HepG2 (cell line): ENCODE results near the gene CAPN15. TPM values are rescaled to one million over a fixed set of nuclear protein-coding genes. Genes with fewer than 3 reads are reported as not detected.
A peak's percentile ranks its signal among the peaks of the same experiment; 100 is the strongest.

Experiments used
- ELF1 ChIP-seq: sonication (generic); formaldehyde crosslinking; IDR thresholded peaks from 2 replicates; pipeline ENCODE4 v1.4.0; 2020; ENCODE audit warnings: missing genetic modification reagents
- GTF2F1 ChIP-seq: fragments of 150-350 bp; IDR thresholded peaks from 2 replicates; pipeline ENCODE4 v1.6.1; 2014; ENCODE audit warnings: low read length
- MAF1 ChIP-seq: sonication (generic); formaldehyde crosslinking; IDR thresholded peaks from 2 replicates; pipeline ENCODE4 v1.5.0; 2020; ENCODE audit warnings: missing genetic modification reagents, borderline replicate concordance
- PPARG ChIP-seq: conservative IDR thresholded peaks from 2 replicates; pipeline ENCODE4 v1.6.1; 2016; ENCODE audit warnings: missing biosample characterization, missing genetic modification reagents
- SIN3A ChIP-seq: IDR thresholded peaks from 2 replicates; pipeline ENCODE4 v1.6.1; 2011; ENCODE audit warnings: low read depth, mild to moderate bottlenecking, control low read depth, low read length, borderline replicate concordance
- TAF1 ChIP-seq: sonication (generic); formaldehyde crosslinking; IDR thresholded peaks from 2 replicates; pipeline ENCODE4 v1.4.0; 2020; ENCODE audit warnings: missing genetic modification reagents
- THAP11 ChIP-seq: IDR thresholded peaks from 2 replicates; pipeline ENCODE4 v1.6.1; 2016; ENCODE audit warnings: missing biosample characterization, missing genetic modification reagents
- ZNF143 ChIP-seq: sonication (generic); formaldehyde crosslinking; IDR thresholded peaks from 2 replicates; pipeline ENCODE4 v1.4.0; 2020; ENCODE audit warnings: missing genetic modification reagents
- ZNF180 ChIP-seq: sonication (generic); formaldehyde crosslinking; IDR thresholded peaks from 2 replicates; pipeline ENCODE4 v1.4.0; 2020; ENCODE audit warnings: low read depth, missing genetic modification reagents, borderline replicate concordance
- ZNF496 ChIP-seq: sonication (generic); formaldehyde crosslinking; IDR thresholded peaks from 2 replicates; pipeline ENCODE4 v1.8.1; 2023; ENCODE audit warnings: mild to moderate bottlenecking, moderate library complexity, missing genetic modification reagents; ENCODE audit not compliant: insufficient replicate concordance
- ZNF841 ChIP-seq: sonication (generic); formaldehyde crosslinking; IDR thresholded peaks from 2 replicates; pipeline ENCODE4 v1.8.1; 2023; ENCODE audit warnings: missing genetic modification reagents, borderline replicate concordance
- polyA plus RNA-seq, 8 experiments: library from polyadenylated mRNA; depleted of rRNA in 3 of 8; stranded (reverse) in 7 of 8; unstranded in 1 of 8; fragments of >200 nt; fragmentation: Illumina TruSeq in 4 of 8; extraction: Trizol in 4 of 8; gene quantifications; 2 replicates each; pipeline versions ENCODE4 v1.2.1 to v1.2.3, GENCODE V29; 2011 to 2016; ENCODE audit warnings: low read depth in 4 of 8, missing spikeins in 1 of 8, mixed read lengths in 1 of 8; ENCODE audit not compliant: insufficient read depth in 1 of 8
- total RNA-seq, 5 experiments: library from RNA; depleted of rRNA; stranded (reverse); fragments of >200 nt; fragmentation: Illumina TruSeq; extraction: Trizol; gene quantifications; 2 replicates each; pipeline ENCODE4 v1.2.3, GENCODE V29; 2016; ENCODE audit warnings: low read depth in 1 of 5
- TF ChIP-seq, protein P1 (sequence below): sonication (generic); formaldehyde crosslinking; conservative IDR thresholded peaks from 2 replicates; pipeline ENCODE4 v1.8.0; 2022; ENCODE audit warnings: mild to moderate bottlenecking, moderate library complexity, missing genetic modification reagents
- TF ChIP-seq, protein P2 (sequence below): IDR thresholded peaks from 2 replicates; pipeline ENCODE4 v1.6.1; 2018; ENCODE audit warnings: missing genetic modification reagents, mild to moderate bottlenecking, missing compliant biosample characterization
- TF ChIP-seq, protein P3 (sequence below): IDR thresholded peaks from 2 replicates; pipeline ENCODE4 v1.6.1; 2012; ENCODE audit warnings: inconsistent platforms
- TF ChIP-seq, protein P4 (sequence below): IDR thresholded peaks from 2 replicates; pipeline ENCODE4 v1.6.1; 2012; ENCODE audit warnings: low read depth, low read length, improper control_type of control experiment
- TF ChIP-seq, protein P5 (sequence below): sonication (generic); formaldehyde crosslinking; IDR thresholded peaks from 2 replicates; pipeline ENCODE4 v1.5.1; 2020; ENCODE audit warnings: missing genetic modification reagents, mild to moderate bottlenecking, borderline replicate concordance
- TF ChIP-seq, protein P6 (sequence below): fragments of 450-650 bp; IDR thresholded peaks from 2 replicates; pipeline ENCODE4 v1.6.1; 2016
- TF ChIP-seq, protein P7 (sequence below): sonication (generic); formaldehyde crosslinking; IDR thresholded peaks from 2 replicates; pipeline ENCODE4 v1.5.1; 2020; ENCODE audit warnings: mild to moderate bottlenecking, moderate library complexity, missing genetic modification reagents

Gene CAPN15
- total and polyA plus RNA-seq, 2 of the 13 experiments (the other 11 are each of a cell fraction or from before 2014, with no cell fraction given), result 14.9 to 24.5 TPM

DNA sequence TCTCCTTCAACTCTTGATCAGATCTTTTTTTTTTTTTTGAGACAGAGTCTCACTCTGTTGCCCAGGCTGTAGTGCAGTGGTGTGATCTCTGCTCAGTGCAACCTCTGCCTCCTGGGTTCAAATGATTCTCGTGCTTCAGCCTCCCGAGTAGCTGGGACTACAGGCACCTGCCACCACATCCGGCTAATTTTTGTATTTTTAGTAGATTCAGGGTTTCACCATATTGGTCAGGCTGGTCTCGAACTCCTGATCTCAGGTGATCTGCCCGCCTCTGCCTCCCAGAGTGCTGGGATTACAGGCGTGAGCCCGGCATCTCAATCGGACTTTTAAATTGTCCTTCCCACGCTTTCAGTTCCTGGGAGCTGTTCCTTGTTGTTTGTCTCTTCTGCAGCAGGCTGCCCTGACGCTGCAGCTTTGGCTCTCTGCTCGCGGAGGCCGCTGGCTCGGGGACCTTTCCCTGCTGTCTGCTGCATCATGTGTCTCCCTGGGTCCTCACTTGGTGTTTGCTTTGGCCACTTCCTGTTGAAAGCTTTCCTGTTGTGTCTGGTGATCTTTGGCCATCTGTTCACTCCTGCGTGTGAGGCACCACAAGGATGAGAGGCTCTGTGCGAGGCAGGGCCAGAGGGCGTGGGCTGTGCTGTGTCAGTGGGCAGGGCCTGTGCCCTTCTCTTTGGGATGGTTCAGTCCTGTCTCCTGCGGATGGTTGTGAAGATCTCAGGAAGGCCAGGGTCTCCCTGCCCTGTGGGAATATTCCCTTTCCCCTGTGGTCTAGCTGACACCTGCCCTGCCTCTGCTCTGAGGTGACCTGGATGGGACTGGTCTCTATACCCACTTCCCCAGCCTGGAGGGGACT is 18.4 kb upstream of the CAPN15 start (continued):
- TF ChIP-seq, protein P1, sequence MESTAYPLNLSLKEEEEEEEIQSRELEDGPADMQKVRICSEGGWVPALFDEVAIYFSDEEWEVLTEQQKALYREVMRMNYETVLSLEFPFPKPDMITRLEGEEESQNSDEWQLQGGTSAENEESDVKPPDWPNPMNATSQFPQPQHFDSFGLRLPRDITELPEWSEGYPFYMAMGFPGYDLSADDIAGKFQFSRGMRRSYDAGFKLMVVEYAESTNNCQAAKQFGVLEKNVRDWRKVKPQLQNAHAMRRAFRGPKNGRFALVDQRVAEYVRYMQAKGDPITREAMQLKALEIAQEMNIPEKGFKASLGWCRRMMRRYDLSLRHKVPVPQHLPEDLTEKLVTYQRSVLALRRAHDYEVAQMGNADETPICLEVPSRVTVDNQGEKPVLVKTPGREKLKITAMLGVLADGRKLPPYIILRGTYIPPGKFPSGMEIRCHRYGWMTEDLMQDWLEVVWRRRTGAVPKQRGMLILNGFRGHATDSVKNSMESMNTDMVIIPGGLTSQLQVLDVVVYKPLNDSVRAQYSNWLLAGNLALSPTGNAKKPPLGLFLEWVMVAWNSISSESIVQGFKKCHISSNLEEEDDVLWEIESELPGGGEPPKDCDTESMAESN (CRISPR knock-in tag), result peak; percentile 100
- TF ChIP-seq, protein P2, sequence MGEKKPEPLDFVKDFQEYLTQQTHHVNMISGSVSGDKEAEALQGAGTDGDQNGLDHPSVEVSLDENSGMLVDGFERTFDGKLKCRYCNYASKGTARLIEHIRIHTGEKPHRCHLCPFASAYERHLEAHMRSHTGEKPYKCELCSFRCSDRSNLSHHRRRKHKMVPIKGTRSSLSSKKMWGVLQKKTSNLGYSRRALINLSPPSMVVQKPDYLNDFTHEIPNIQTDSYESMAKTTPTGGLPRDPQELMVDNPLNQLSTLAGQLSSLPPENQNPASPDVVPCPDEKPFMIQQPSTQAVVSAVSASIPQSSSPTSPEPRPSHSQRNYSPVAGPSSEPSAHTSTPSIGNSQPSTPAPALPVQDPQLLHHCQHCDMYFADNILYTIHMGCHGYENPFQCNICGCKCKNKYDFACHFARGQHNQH (CRISPR knock-in tag), result peak; percentile 98
- TF ChIP-seq THAP11 (CRISPR knock-in tag) (peak; percentile 87), SIN3A (peak; percentile 69; the same call in 1 of the 2 replicates), PPARG (CRISPR knock-in tag) (peak; percentile 79; the same call in 1 of the 2 replicates), ELF1 (CRISPR knock-in tag) (peak; percentile 92), ZNF180 (CRISPR knock-in tag) (no peak), GTF2F1 (no peak), TAF1 (peak; percentile 58; the same call in 1 of the 2 replicates), ZNF841 (CRISPR knock-in tag) (no peak), MAF1 (CRISPR knock-in tag) (no peak), ZNF496 (CRISPR knock-in tag) (no peak), ZNF143 (CRISPR knock-in tag) (peak; percentile 69)
- TF ChIP-seq, protein P3, sequence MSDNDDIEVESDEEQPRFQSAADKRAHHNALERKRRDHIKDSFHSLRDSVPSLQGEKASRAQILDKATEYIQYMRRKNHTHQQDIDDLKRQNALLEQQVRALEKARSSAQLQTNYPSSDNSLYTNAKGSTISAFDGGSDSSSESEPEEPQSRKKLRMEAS, result peak; percentile 93
- TF ChIP-seq, protein P4, sequence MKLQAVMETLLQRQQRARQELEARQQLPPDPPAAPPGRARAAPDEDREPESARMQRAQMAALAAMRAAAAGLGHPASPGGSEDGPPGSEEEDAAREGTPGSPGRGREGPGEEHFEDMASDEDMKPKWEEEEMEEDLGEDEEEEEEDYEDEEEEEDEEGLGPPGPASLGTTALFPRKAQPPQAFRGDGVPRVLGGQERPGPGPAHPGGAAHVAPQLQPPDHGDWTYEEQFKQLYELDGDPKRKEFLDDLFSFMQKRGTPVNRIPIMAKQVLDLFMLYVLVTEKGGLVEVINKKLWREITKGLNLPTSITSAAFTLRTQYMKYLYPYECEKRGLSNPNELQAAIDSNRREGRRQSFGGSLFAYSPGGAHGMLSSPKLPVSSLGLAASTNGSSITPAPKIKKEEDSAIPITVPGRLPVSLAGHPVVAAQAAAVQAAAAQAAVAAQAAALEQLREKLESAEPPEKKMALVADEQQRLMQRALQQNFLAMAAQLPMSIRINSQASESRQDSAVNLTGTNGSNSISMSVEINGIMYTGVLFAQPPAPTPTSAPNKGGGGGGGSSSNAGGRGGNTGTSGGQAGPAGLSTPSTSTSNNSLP, result no peak
- TF ChIP-seq, protein P5, sequence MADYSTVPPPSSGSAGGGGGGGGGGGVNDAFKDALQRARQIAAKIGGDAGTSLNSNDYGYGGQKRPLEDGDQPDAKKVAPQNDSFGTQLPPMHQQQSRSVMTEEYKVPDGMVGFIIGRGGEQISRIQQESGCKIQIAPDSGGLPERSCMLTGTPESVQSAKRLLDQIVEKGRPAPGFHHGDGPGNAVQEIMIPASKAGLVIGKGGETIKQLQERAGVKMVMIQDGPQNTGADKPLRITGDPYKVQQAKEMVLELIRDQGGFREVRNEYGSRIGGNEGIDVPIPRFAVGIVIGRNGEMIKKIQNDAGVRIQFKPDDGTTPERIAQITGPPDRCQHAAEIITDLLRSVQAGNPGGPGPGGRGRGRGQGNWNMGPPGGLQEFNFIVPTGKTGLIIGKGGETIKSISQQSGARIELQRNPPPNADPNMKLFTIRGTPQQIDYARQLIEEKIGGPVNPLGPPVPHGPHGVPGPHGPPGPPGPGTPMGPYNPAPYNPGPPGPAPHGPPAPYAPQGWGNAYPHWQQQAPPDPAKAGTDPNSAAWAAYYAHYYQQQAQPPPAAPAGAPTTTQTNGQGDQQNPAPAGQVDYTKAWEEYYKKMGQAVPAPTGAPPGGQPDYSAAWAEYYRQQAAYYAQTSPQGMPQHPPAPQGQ (CRISPR knock-in tag), result 0 out of 2 replicates have a peak, but pooled peaks have one; percentile 41
- TF ChIP-seq, protein P6, sequence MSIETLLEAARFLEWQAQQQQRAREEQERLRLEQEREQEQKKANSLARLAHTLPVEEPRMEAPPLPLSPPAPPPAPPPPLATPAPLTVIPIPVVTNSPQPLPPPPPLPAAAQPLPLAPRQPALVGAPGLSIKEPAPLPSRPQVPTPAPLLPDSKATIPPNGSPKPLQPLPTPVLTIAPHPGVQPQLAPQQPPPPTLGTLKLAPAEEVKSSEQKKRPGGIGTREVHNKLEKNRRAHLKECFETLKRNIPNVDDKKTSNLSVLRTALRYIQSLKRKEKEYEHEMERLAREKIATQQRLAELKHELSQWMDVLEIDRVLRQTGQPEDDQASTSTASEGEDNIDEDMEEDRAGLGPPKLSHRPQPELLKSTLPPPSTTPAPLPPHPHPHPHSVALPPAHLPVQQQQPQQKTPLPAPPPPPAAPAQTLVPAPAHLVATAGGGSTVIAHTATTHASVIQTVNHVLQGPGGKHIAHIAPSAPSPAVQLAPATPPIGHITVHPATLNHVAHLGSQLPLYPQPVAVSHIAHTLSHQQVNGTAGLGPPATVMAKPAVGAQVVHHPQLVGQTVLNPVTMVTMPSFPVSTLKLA, result peak; percentile 77
- TF ChIP-seq, protein P7, sequence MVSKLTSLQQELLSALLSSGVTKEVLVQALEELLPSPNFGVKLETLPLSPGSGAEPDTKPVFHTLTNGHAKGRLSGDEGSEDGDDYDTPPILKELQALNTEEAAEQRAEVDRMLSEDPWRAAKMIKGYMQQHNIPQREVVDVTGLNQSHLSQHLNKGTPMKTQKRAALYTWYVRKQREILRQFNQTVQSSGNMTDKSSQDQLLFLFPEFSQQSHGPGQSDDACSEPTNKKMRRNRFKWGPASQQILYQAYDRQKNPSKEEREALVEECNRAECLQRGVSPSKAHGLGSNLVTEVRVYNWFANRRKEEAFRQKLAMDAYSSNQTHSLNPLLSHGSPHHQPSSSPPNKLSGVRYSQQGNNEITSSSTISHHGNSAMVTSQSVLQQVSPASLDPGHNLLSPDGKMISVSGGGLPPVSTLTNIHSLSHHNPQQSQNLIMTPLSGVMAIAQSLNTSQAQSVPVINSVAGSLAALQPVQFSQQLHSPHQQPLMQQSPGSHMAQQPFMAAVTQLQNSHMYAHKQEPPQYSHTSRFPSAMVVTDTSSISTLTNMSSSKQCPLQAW (CRISPR knock-in tag), result peak; percentile 93
